Keratinocyte (primary cell): ENCODE results near the gene INO80. TPM values are rescaled to one million over a fixed set of nuclear protein-coding genes. Genes with fewer than 3 reads are reported as not detected.

Experiments used
- DNase-seq: peaks from one replicate; pipeline ENCODE4 v3.0.0-alpha.2; 2011; ENCODE audit warnings: low read depth, missing footprints, low spot score
- FAIRE-seq: peaks from 2 replicates; lab custom pipeline; 2011; peaks lifted over from hg19 to GRCh38; lab: Jason Lieb, UNC
- H2AFZ ChIP-seq: 2 replicates; pipeline ENCODE4 v1.6.0; 2012; ENCODE audit warnings: low read length, control low read depth, inconsistent platforms; ENCODE audit not compliant: control insufficient read depth
- H3K27ac ChIP-seq: 2 replicates; pipeline ENCODE4 v1.5.1; 2011; ENCODE audit warnings: low read length; ENCODE audit not compliant: control insufficient read depth, insufficient read depth
- H3K27me3 ChIP-seq: 3 replicates; pipeline ENCODE4 v1.6.0; 2011; ENCODE audit warnings: low read length; ENCODE audit not compliant: control insufficient read depth, insufficient read depth; ENCODE audit errors: extremely low read depth
- H3K36me3 ChIP-seq, 2 experiments: 2 replicates in 1 of 2; 3 replicates in 1 of 2; pipeline ENCODE4 v1.5.1; 2011; ENCODE audit warnings: low read length in 2 of 2, mild to moderate bottlenecking in 1 of 2; ENCODE audit not compliant: control insufficient read depth in 2 of 2, insufficient read depth in 2 of 2; ENCODE audit errors: extremely low read depth in 1 of 2
- H3K4me1 ChIP-seq: 3 replicates; pipeline ENCODE4 v1.5.1; 2011; ENCODE audit warnings: low read length; ENCODE audit not compliant: control insufficient read depth, insufficient read depth; ENCODE audit errors: extremely low read depth
- H3K4me2 ChIP-seq: 3 replicates; pipeline ENCODE4 v1.6.0; 2011; ENCODE audit warnings: low read depth, low read length; ENCODE audit not compliant: control insufficient read depth, insufficient read depth; ENCODE audit errors: extremely low read depth
- H3K4me3 ChIP-seq, 3 experiments: fragments of 200-600 bp in 1 of 3; sonication (generic) in 1 of 3; 2 replicates in 2 of 3; 3 replicates in 1 of 3; pipeline ENCODE4 v1.5.1; 2011 to 2016; ENCODE audit warnings: low read length in 3 of 3, mild to moderate bottlenecking in 3 of 3, control low read depth in 2 of 3, inconsistent platforms in 1 of 3, low read depth in 1 of 3, mixed read lengths in 1 of 3, mixed run types in 1 of 3, moderate library complexity in 1 of 3; ENCODE audit not compliant: control insufficient read depth in 2 of 3, insufficient read depth in 2 of 3; ENCODE audit errors: extremely low read depth in 1 of 3
- H3K79me2 ChIP-seq: 2 replicates; pipeline ENCODE4 v1.6.0; 2012; ENCODE audit warnings: low read length; ENCODE audit not compliant: control insufficient read depth, insufficient read depth
- H3K9ac ChIP-seq: 3 replicates; pipeline ENCODE4 v1.6.0; 2011; ENCODE audit warnings: low read length; ENCODE audit not compliant: control insufficient read depth, insufficient read depth; ENCODE audit errors: extremely low read depth
- H3K9me1 ChIP-seq: 3 replicates; pipeline ENCODE4 v1.6.0; 2011; ENCODE audit warnings: low read length; ENCODE audit not compliant: control insufficient read depth, insufficient read depth; ENCODE audit errors: extremely low read depth
- H3K9me3 ChIP-seq: 2 replicates; pipeline ENCODE4 v1.5.1; 2012; ENCODE audit warnings: low read depth, low read length; ENCODE audit not compliant: control insufficient read depth
- H4K20me1 ChIP-seq: 3 replicates; pipeline ENCODE4 v1.6.0; 2011; ENCODE audit warnings: low read length; ENCODE audit not compliant: control insufficient read depth, insufficient read depth; ENCODE audit errors: extremely low read depth
- CTCF ChIP-seq, 3 experiments: IDR thresholded peaks in 1 of 3; conservative IDR thresholded peaks in 1 of 3; optimal IDR thresholded peaks in 1 of 3; 2 replicates in 2 of 3; 3 replicates in 1 of 3; pipeline versions ENCODE3 to v1.5.1; 2011; ENCODE audit warnings: low read length in 3 of 3, mild to moderate bottlenecking in 3 of 3, moderate library complexity in 2 of 3, control low read depth in 1 of 3, inconsistent platforms in 1 of 3; ENCODE audit not compliant: insufficient read depth in 2 of 3; ENCODE audit errors: extremely low read depth in 1 of 3
- EZH2 ChIP-seq: IDR thresholded peaks from one replicate; pipeline ENCODE4 v1.6.1; 2012; ENCODE audit warnings: inconsistent platforms, mild to moderate bottlenecking, low read length, moderate library complexity
- dilution Hi-C: fragments of 300-500 bp; cut with MboI; formaldehyde crosslinking; loops from one replicate; pipeline ENCODE4 v1.7.0; 2020; ENCODE audit warnings: low sequenced_read_pairs; ENCODE audit not compliant: extremely low pct_ligation_motif_present
- polyA plus RNA-seq, 5 experiments: library from polyadenylated mRNA; depleted of rRNA in 3 of 5; stranded (reverse) in 3 of 5; stranded (forward) in 1 of 5; unstranded in 1 of 5; fragments of >200 nt; gene quantifications; 1 replicate in 1 of 5; 2 replicates in 3 of 5; 3 replicates in 1 of 5; pipeline versions ENCODE4 v1.2.1 to v1.2.3, GENCODE V29; 2011 to 2012; ENCODE audit warnings: missing spikeins in 2 of 5, low read depth in 1 of 5, low replicate concordance in 1 of 5

INO80 gene
- polyA plus RNA-seq, 1 donor (not counting 4 experiments of a cell fraction or from before 2014, with no cell fraction given): 10.3 TPM

- Histone ChIP-seq H3K27ac (no peak overlapping the region), H3K9me3 (no peaks in the 10 kb centered on the region), H3K36me3 (peaks cover 11 to 23% of the 10 kb centered on the region in 2 experiments), H3K4me3 (no peak overlapping the region), H3K4me2 (no peak overlapping the region), H3K9me1 (no peaks in the 10 kb centered on the region), H3K27me3 (no peaks in the 10 kb centered on the region), H3K9ac (no peak overlapping the region), H4K20me1 (no peaks in the 10 kb centered on the region), H3K79me2 (peaks cover 4% of the 10 kb centered on the region), H2AFZ (no peak overlapping the region), H3K4me1 (no peaks in the 10 kb centered on the region)
- TF ChIP-seq CTCF (optimal IDR thresholded peaks at IDR 0.05 in 1 of 3, IDR thresholded peaks at IDR 0.05 in 1 of 3, conservative IDR thresholded peaks at IDR 0.05 in 1 of 3; ENCODE audit: extremely low read depth in 1 of 3, insufficient read depth in 2 of 3, low read length in 3 of 3): no peak
- no peak for TF ChIP-seq EZH2
- FAIRE-seq (no peak), DNase-seq (no peak)
- dilution Hi-C loops: loop anchor here (5.0 kb wide), 1 partner anchor 38 kb away; no protein-coding TSS in a partner anchor
Observed at GRCh38 chr15:41039121-41039520, 77.0 kb downstream of the INO80 start.

GRCh38 chr15:41032079-41032328, 84.1 kb downstream of the INO80 start:
- Histone ChIP-seq H3K79me2 (peaks cover 5% of the 10 kb centered on the region), H2AFZ (no peak overlapping the region), H3K9me1 (no peaks in the 10 kb centered on the region), H3K27me3 (no peaks in the 10 kb centered on the region), H3K9me3 (no peaks in the 10 kb centered on the region), H3K4me1 (no peaks in the 10 kb centered on the region), H4K20me1 (no peaks in the 10 kb centered on the region), H3K36me3 (peaks cover 11 to 12% of the 10 kb centered on the region in 2 experiments), H3K27ac (no peak overlapping the region), H3K4me3 (no peak overlapping the region), H3K9ac (no peak overlapping the region), H3K4me2 (no peak overlapping the region)
- FAIRE-seq (no peak), DNase-seq (no peak)
- dilution Hi-C loops: no loop called here
- TF ChIP-seq EZH2: no peak
- TF ChIP-seq CTCF (optimal IDR thresholded peaks at IDR 0.05 in 1 of 3, IDR thresholded peaks at IDR 0.05 in 1 of 3, conservative IDR thresholded peaks at IDR 0.05 in 1 of 3; ENCODE audit: extremely low read depth in 1 of 3, insufficient read depth in 2 of 3, low read length in 3 of 3): no peak
